Caco-2 (cell line): ENCODE measurements around the gene SERINC4. TPM values are rescaled to one million over a fixed set of nuclear protein-coding genes. Genes with fewer than 3 reads are reported as not detected.
"Not testable (repeated sequence)": the region's sequence is repeated elsewhere in the genome, so short reads cannot be mapped to it uniquely, and the experiment has no call there.

Source experiments
- BruUV-seq: library from RNA; stranded (reverse); fragments of 400-500 nt; replicated peaks from 2 replicates; lab custom pipeline; 2021; lab: Mats Ljungman, UMichigan
- CTCF ChIA-PET: fragments of 300-600 bp; sonication (Branson Sonifier 250); formaldehyde crosslinking; loops from one replicate; lab custom pipeline; 2022; ENCODE audit warnings: antibody characterized with exemption; lab: Charles Lee
- POLR2A ChIA-PET: fragments of 300-600 bp; sonication (Branson Sonifier 250); formaldehyde crosslinking; loops from one replicate; lab custom pipeline; 2022; ENCODE audit warnings: antibody characterized with exemption; lab: Charles Lee
- DNase-seq, 2 experiments: peaks; one replicate each; pipeline versions ENCODE4 v3.0.0 to v3.0.0-alpha.2; 2020 to 2022
- H3K27me3 ChIP-seq: replicated peaks from 2 replicates; pipeline ENCODE4 v1.6.0; 2011; ENCODE audit warnings: low read length; ENCODE audit not compliant: control insufficient read depth, insufficient read depth
- H3K36me3 ChIP-seq: 2 replicates; pipeline ENCODE4 v1.5.1; 2011; ENCODE audit warnings: low read length; ENCODE audit not compliant: control insufficient read depth, insufficient read depth
- H3K4me1 ChIP-seq: fragments of 250-450 bp; sonication (Bioruptor Pico); 2 replicates; pipeline ENCODE4 v1.5.1; 2020; ENCODE audit warnings: mild to moderate bottlenecking
- H3K4me3 ChIP-seq: 2 replicates; pipeline ENCODE4 v1.5.1; 2011; ENCODE audit warnings: low read depth, mild to moderate bottlenecking, control low read depth, low read length
- H3K9me3 ChIP-seq: fragments of 250-450 bp; sonication (Bioruptor Pico); 2 replicates; pipeline ENCODE4 v1.5.1; 2020; ENCODE audit warnings: mild to moderate bottlenecking, moderate library complexity
- H3K27ac Mint-ChIP-seq: one replicate; pipeline ENCODE4 v1.8.0; 2022; ENCODE audit warnings: mixed read lengths; ENCODE audit not compliant: unreplicated experiment
- H3K27me3 Mint-ChIP-seq: one replicate; pipeline ENCODE4 v1.8.0; 2022; ENCODE audit warnings: mixed read lengths; ENCODE audit not compliant: insufficient read depth, unreplicated experiment
- H3K36me3 Mint-ChIP-seq: one replicate; pipeline ENCODE4 v1.8.0; 2022; ENCODE audit warnings: mild to moderate bottlenecking, mixed read lengths; ENCODE audit not compliant: insufficient read depth, unreplicated experiment
- H3K4me1 Mint-ChIP-seq: one replicate; pipeline ENCODE4 v1.8.0; 2022; ENCODE audit warnings: low read depth, mixed read lengths; ENCODE audit not compliant: unreplicated experiment
- H3K4me3 Mint-ChIP-seq: one replicate; pipeline ENCODE4 v1.8.0; 2022; ENCODE audit warnings: mild to moderate bottlenecking, moderate library complexity, mixed read lengths; ENCODE audit not compliant: unreplicated experiment
- H3K9me3 Mint-ChIP-seq: one replicate; pipeline ENCODE4 v1.8.0; 2022; ENCODE audit warnings: mixed read lengths; ENCODE audit not compliant: unreplicated experiment
- intact Hi-C: fragments of 100-400 bp; cut with micrococcal nuclease; formaldehyde crosslinking; loops from one replicate; pipeline ENCODE4 v1.10.0; 2022; ENCODE audit not compliant: unreplicated experiment
- total RNA-seq: library from RNA; stranded (reverse); gene quantifications from 2 replicates; pipeline ENCODE4 v1.2.3, GENCODE V29; 2022
- TF ChIP-seq, protein P1 (sequence below), 2 experiments: fragments of 200-600 bp in 1 of 2; IDR thresholded peaks; 1 replicate in 1 of 2; 2 replicates in 1 of 2; pipeline versions ENCODE4 v1.5.1 to v1.8.0; 2011 to 2022; ENCODE audit warnings: antibody characterized with exemption in 1 of 2, control low read depth in 1 of 2, inconsistent platforms in 1 of 2, low read depth in 1 of 2, low read length in 1 of 2, mild to moderate bottlenecking in 1 of 2, moderate library complexity in 1 of 2; ENCODE audit not compliant: insufficient read depth in 1 of 2, severe bottlenecking in 1 of 2, unreplicated experiment in 1 of 2

SERINC4 gene
- total RNA-seq, 1 experiment from 2014 or later: 0.23 TPM

DNA sequence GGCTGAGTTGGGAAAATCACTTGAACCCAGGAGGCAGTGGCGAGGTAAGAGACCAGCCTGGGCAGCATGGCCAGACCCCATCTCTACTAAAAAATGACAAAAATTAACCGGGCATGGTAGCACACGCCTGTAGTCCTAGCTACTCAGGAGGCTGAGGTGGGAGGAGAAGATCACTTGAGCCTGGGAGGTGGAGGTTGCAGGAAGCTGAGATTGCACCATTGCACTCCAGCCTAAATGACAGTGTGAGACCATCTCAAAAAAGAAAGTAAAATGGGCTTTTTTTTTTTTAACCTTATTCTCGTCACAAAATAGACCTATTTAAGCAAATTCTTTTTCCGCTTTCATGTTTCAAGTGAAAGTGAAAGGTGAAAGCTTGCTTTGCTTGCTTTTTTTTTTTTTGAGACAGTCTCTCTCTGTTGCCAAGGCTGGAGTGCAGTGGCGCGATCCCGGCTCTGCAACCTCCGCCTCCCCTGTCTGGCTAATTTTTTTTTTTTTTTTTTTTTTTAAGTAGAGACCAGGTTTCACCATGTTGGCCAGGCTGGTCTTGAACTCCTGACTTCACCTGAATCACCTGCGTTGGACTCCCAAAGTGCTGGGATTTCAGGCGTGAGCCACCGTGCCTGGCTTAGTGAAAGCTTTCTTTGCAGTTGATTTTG is 50.2 kb downstream of the SERINC4 start:
- Histone ChIP-seq H3K4me1 (peaks cover 4% of the 10 kb centered on the region), H3K9me3 (no peaks in the 10 kb centered on the region), H3K36me3 (no peaks in the 10 kb centered on the region), H3K27me3 (no peaks in the 10 kb centered on the region; the same call in 1 of the 2 replicates), H3K4me3 (no peak overlapping the region)
- H3K4me3 Mint-ChIP-seq: no peak overlapping the region
- no peaks in the 10 kb centered on the region for H3K27me3 Mint-ChIP-seq
- H3K9me3 Mint-ChIP-seq: no peaks in the 10 kb centered on the region
- POLR2A ChIA-PET: interaction anchor here (0.7 kb wide), 1 partner anchor 256 kb away, joined by 8 read pairs; no protein-coding TSS in a partner anchor
- peaks cover 13% of the 10 kb centered on the region for H3K4me1 Mint-ChIP-seq
- no TSS peak for BruUV-seq
- peaks cover 37% of the 10 kb centered on the region for H3K36me3 Mint-ChIP-seq
- no peak for DNase-seq
- CTCF ChIA-PET: no interaction called here
- TF ChIP-seq, protein P1, sequence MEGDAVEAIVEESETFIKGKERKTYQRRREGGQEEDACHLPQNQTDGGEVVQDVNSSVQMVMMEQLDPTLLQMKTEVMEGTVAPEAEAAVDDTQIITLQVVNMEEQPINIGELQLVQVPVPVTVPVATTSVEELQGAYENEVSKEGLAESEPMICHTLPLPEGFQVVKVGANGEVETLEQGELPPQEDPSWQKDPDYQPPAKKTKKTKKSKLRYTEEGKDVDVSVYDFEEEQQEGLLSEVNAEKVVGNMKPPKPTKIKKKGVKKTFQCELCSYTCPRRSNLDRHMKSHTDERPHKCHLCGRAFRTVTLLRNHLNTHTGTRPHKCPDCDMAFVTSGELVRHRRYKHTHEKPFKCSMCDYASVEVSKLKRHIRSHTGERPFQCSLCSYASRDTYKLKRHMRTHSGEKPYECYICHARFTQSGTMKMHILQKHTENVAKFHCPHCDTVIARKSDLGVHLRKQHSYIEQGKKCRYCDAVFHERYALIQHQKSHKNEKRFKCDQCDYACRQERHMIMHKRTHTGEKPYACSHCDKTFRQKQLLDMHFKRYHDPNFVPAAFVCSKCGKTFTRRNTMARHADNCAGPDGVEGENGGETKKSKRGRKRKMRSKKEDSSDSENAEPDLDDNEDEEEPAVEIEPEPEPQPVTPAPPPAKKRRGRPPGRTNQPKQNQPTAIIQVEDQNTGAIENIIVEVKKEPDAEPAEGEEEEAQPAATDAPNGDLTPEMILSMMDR (IDR thresholded peaks at IDR 0.05; ENCODE audit: insufficient read depth in 1 of 2, low read depth in 1 of 2, low read length in 1 of 2, severe bottlenecking in 1 of 2, unreplicated experiment in 1 of 2): no peak
- no peak overlapping the region for H3K27ac Mint-ChIP-seq
- intact Hi-C loops: no loop called here

DNA sequence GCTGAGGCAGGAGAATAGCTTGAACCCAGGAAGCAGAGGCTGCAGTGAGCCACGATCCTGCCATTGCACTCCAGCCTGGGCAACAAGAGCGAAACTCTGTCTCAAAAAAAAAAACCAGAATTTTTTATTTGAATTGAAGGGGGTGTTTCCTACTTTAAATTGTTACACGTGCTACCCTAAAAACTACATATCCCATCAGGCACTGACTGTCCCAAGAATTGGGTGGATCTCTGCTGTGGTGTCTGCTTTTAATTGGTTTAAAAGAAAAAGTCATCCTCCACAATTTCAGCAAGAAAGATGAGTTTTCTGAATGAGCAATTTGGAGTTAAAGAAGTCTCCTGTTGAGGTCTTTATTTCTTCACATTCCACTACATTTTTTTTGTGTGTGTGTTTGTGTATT is 51.6 kb downstream of the SERINC4 start:
- no peaks in the 10 kb centered on the region for H3K9me3 Mint-ChIP-seq
- H3K4me3 Mint-ChIP-seq: peak overlapping the region; percentile 91
- H3K27ac Mint-ChIP-seq: no peak overlapping the region
- DNase-seq: no peak
- intact Hi-C loops: no loop called here
- H3K27me3 ChIP-seq: no peaks in the 10 kb centered on the region; the same call in 1 of the 2 replicates
- no peak overlapping the region for H3K4me3 ChIP-seq
- H3K36me3 ChIP-seq: no peaks in the 10 kb centered on the region
- H3K27me3 Mint-ChIP-seq: no peaks in the 10 kb centered on the region
- TF ChIP-seq, protein P1 (IDR thresholded peaks at IDR 0.05; ENCODE audit: insufficient read depth in 1 of 2, low read depth in 1 of 2, low read length in 1 of 2, severe bottlenecking in 1 of 2, unreplicated experiment in 1 of 2): no peak
- ChIA-PET CTCF (no interaction called here), POLR2A (interaction anchor here (0.7 kb wide), 1 partner anchor 8 kb away, joined by 3 read pairs; no protein-coding TSS in a partner anchor)
- BruUV-seq: no TSS peak
- H3K36me3 Mint-ChIP-seq: peaks cover 25% of the 10 kb centered on the region
- H3K4me1 ChIP-seq: peaks cover 4% of the 10 kb centered on the region
- peaks cover 13% of the 10 kb centered on the region for H3K4me1 Mint-ChIP-seq
- no peaks in the 10 kb centered on the region for H3K9me3 ChIP-seq

DNA sequence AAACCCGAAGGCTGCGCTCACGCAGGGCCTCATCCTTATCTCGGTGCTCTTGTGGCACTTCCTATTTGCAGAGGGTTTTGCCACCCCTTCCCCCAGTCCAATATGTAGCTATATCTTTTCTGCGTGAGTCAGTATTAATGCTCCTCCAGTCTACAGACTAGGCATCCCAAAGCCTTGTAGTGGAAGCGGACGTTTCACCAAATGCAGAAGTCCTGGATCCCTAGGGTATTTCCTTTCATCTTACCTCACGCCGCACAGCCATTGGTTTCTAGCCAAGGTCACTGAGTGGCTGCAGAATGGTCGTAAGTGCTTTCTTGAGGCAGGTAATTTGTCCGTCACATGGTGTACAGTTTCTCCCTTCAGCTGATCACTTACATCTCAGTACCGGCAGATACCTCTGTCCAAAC is 53.1 kb downstream of the SERINC4 start:
- peak; percentile 35 to 41 for DNase-seq
- H3K4me1 ChIP-seq, H3K27me3 ChIP-seq, CTCF ChIA-PET, H3K9me3 Mint-ChIP-seq, H3K9me3 ChIP-seq, intact Hi-C loops, H3K27me3 Mint-ChIP-seq, BruUV-seq, POLR2A ChIA-PET, H3K4me1 Mint-ChIP-seq, H3K36me3 ChIP-seq: not testable (repeated sequence)
- peak overlapping the region; percentile 94 for H3K4me3 ChIP-seq
- H3K4me3 Mint-ChIP-seq: peak overlapping the region; percentile 91
- H3K27ac Mint-ChIP-seq: peak overlapping the region; percentile 94
- H3K36me3 Mint-ChIP-seq: peaks cover 25% of the 10 kb centered on the region

DNA sequence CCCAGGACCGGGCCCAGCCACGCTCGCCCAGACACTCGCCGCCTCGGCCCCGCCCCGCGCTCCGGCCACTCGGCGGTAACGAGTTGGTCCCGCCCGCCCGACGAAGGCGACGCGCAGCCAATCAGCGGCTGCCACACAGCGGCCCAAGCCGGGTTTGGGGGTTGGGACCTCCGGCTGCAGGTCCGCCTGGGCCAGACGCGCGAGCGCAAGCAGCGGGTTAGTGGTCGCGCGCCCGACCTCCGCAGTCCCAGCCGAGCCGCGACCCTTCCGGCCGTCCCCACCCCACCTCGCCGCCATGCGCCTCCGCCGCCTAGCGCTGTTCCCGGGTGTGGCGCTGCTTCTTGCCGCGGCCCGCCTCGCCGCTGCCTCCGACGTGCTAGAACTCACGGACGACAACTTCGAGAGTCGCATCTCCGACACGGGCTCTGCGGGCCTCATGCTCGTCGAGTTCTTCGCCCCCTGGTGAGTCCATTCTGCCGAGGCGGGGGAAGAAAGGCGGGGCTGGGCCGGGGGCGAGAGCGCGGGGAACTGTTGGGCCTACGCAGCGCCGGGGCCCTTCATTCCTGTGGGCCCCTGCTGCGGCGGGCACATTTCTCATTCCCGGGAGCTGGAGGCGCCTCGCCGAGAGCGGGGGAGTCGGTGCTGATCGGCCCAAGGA is 53.6 kb downstream of the SERINC4 start, which contains the start of gene PDIA3:
PDIA3 (plus strand) TSS at position 194 of the 658 bp plus-strand sequence; CDS start at position 296, 102 bp downstream.
- H3K4me3 ChIP-seq: peak within 1 kb of the TSS; percentile 94
- Mint-ChIP-seq H3K27ac (peak within 1 kb of the TSS; percentile 94), H3K4me3 (peak within 1 kb of the TSS; percentile 91), H3K36me3 (peaks cover 25% of the 10 kb centered on the region)
- peak; percentile 93 to 96 for DNase-seq
- H3K9me3 ChIP-seq, H3K36me3 ChIP-seq, H3K4me1 Mint-ChIP-seq, H3K4me1 ChIP-seq, H3K9me3 Mint-ChIP-seq, intact Hi-C loops, BruUV-seq, H3K27me3 ChIP-seq, H3K27me3 Mint-ChIP-seq: not testable (repeated sequence)
- ChIA-PET CTCF (interaction anchor here (1.0 kb wide), 1 partner anchor 236 kb away, joined by 3 read pairs; no protein-coding TSS in a partner anchor), POLR2A (interaction anchor here (0.6 to 1.0 kb wide), 6 partner anchors 52 to 521 kb away, joined by 3 to 9 read pairs (median 3); partner anchors contain the start of gene MFAP1)
